GM10266 (cell line): Measurements from ENCODE around the gene NTN4.

Experiments
- DNase-seq: peaks from one replicate; pipeline ENCODE4 v3.0.0; 2012; ENCODE audit errors: extremely low spot score
- CTCF ChIP-seq: IDR thresholded peaks from 2 replicates; pipeline ENCODE4 v1.5.1; 2012; ENCODE audit warnings: mild to moderate bottlenecking, low read depth; ENCODE audit not compliant: control insufficient read depth, insufficient read depth; ENCODE audit errors: missing control alignments

Gene NTN4

GRCh38 chr12:95790033-95790916, at the start of gene NTN4:
Gene NTN4 (minus strand): TSS chr12:95790764. CDS start chr12:95790309, 455 bp downstream.
- DNase-seq: peak; percentile 62
- no peak for TF ChIP-seq CTCF

GRCh38 chr12:95838125-95838524, 47.6 kb upstream of the NTN4 start:
- no peak for TF ChIP-seq CTCF
- no peak for DNase-seq

GRCh38 chr12:95837240-95838038, 46.9 kb upstream of the NTN4 start:
- no peak for DNase-seq
- no peak for TF ChIP-seq CTCF

- no peak for DNase-seq
- TF ChIP-seq CTCF: no peak
These were observed 46.2 kb upstream of the NTN4 start for GRCh38 chr12:95836630-95837239.

- no peak for TF ChIP-seq CTCF
- no peak for DNase-seq
These were observed 45.6 kb upstream of the NTN4 start for GRCh38 chr12:95836185-95836609.

- DNase-seq: no peak
- TF ChIP-seq CTCF: no peak
These were observed 44.0 kb upstream of the NTN4 start for GRCh38 chr12:95834572-95834971.
